WERI-Rb-1 (cell line): ENCODE results near the gene TAOK3.

Experiments used
- DNase-seq: peaks from one replicate; pipeline ENCODE4 v3.0.0-alpha.2; 2020
- H3K27ac ChIP-seq: fragments of 250-450 bp; sonication (Bioruptor Pico); 2 replicates; pipeline ENCODE4 v1.5.1; 2020; ENCODE audit warnings: mild to moderate bottlenecking, moderate library complexity
- H3K27me3 ChIP-seq: fragments of 250-450 bp; sonication (Bioruptor Pico); 2 replicates; pipeline ENCODE4 v1.5.1; 2021; ENCODE audit warnings: mild to moderate bottlenecking, low read depth, moderate library complexity; ENCODE audit not compliant: insufficient read depth, severe bottlenecking
- H3K36me3 ChIP-seq: fragments of 250-450 bp; sonication (Bioruptor Pico); 2 replicates; pipeline ENCODE4 v1.5.1; 2020; ENCODE audit warnings: mild to moderate bottlenecking, moderate library complexity
- H3K4me3 ChIP-seq: 2 replicates; pipeline ENCODE4 v1.5.1; 2011; ENCODE audit warnings: low read depth, mild to moderate bottlenecking, control low read depth, low read length
- H3K9me3 ChIP-seq: fragments of 250-450 bp; sonication (Bioruptor Pico); 2 replicates; pipeline ENCODE4 v1.5.1; 2021; ENCODE audit warnings: mild to moderate bottlenecking, moderate library complexity; ENCODE audit not compliant: severe bottlenecking
- TF ChIP-seq, protein P1 (sequence below): IDR thresholded peaks from 2 replicates; pipeline ENCODE4 v1.5.1; 2011; ENCODE audit warnings: low read depth, mild to moderate bottlenecking, control low read depth, inconsistent platforms, low read length

TAOK3 gene

GRCh38 chr12:118166946-118167345, 205.8 kb downstream of the TAOK3 start:
- Histone ChIP-seq H3K36me3 (peaks cover 3% of the 10 kb centered on the region), H3K27me3 (no peaks in the 10 kb centered on the region), H3K27ac (no peak overlapping the region), H3K4me3 (no peak overlapping the region), H3K9me3 (no peaks in the 10 kb centered on the region)
- DNase-seq: no peak
- TF ChIP-seq, protein P1, sequence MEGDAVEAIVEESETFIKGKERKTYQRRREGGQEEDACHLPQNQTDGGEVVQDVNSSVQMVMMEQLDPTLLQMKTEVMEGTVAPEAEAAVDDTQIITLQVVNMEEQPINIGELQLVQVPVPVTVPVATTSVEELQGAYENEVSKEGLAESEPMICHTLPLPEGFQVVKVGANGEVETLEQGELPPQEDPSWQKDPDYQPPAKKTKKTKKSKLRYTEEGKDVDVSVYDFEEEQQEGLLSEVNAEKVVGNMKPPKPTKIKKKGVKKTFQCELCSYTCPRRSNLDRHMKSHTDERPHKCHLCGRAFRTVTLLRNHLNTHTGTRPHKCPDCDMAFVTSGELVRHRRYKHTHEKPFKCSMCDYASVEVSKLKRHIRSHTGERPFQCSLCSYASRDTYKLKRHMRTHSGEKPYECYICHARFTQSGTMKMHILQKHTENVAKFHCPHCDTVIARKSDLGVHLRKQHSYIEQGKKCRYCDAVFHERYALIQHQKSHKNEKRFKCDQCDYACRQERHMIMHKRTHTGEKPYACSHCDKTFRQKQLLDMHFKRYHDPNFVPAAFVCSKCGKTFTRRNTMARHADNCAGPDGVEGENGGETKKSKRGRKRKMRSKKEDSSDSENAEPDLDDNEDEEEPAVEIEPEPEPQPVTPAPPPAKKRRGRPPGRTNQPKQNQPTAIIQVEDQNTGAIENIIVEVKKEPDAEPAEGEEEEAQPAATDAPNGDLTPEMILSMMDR: no peak

GRCh38 chr12:118164798-118165486, 207.8 kb downstream of the TAOK3 start:
- DNase-seq: peak; percentile 41
- H3K27ac ChIP-seq: no peak overlapping the region
- H3K27me3 ChIP-seq: no peaks in the 10 kb centered on the region
- H3K36me3 ChIP-seq: peaks cover 7% of the 10 kb centered on the region
- no peaks in the 10 kb centered on the region for H3K9me3 ChIP-seq
- H3K4me3 ChIP-seq: no peak overlapping the region
- TF ChIP-seq, protein P1: peak; percentile 49

DNA sequence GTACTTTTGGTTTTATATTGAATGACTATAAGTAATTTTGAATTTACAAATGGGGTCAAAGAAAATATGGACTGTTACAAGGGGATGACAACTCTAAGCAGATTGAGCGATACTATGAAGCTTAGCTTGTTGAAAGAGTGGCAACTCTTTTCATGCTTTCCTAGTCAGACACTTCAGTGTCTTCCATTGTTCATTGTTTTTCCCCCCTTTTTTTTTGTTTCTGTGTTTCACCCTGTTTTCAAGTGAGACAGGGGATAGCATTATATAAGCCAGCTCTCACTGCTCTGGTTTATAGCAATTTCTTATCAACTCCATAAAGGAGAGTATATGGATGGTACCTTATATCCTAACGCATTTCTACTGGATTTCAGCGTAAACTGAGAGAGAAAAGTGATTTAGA, 212.2 kb downstream of the TAOK3 start:
- Histone ChIP-seq H3K4me3 (no peak overlapping the region), H3K36me3 (peaks cover 11% of the 10 kb centered on the region), H3K27ac (no peak overlapping the region), H3K9me3 (no peaks in the 10 kb centered on the region), H3K27me3 (no peaks in the 10 kb centered on the region)
- DNase-seq: no peak
- TF ChIP-seq, protein P1: no peak

GRCh38 chr12:118151755-118152154, 221.0 kb downstream of the TAOK3 start:
- Histone ChIP-seq H3K27me3 (no peaks in the 10 kb centered on the region), H3K9me3 (no peaks in the 10 kb centered on the region), H3K36me3 (no peaks in the 10 kb centered on the region), H3K27ac (no peak overlapping the region), H3K4me3 (no peak overlapping the region)
- DNase-seq: no peak
- TF ChIP-seq, protein P1: no peak

DNA sequence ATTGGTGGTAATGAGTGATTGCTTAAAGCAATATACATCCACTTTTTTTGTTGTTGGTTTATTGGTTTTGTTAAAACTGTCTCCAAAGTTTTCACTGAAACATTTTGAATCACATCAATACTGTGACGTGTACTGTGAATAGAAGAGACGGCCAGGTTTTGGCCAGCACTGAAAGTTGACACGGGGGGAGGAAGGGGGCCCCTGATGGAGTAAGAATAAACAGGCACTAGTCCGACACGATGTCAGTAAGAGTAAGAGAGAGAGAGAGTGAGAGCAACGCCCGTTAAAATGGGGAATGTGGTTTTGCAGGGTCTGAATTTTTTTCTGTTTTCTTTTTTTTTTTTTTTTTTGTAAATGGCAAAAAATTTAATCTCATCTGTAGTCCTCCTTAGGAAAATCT, 222.1 kb downstream of the TAOK3 start:
- TF ChIP-seq, protein P1: no peak
- Histone ChIP-seq H3K4me3 (no peak overlapping the region), H3K27me3 (no peaks in the 10 kb centered on the region), H3K27ac (no peak overlapping the region), H3K9me3 (no peaks in the 10 kb centered on the region), H3K36me3 (no peaks in the 10 kb centered on the region)
- no peak for DNase-seq

GRCh38 chr12:118148287-118148686, 224.4 kb downstream of the TAOK3 start:
- Histone ChIP-seq H3K27me3 (no peaks in the 10 kb centered on the region), H3K9me3 (no peaks in the 10 kb centered on the region), H3K4me3 (no peak overlapping the region), H3K36me3 (no peaks in the 10 kb centered on the region), H3K27ac (no peak overlapping the region)
- TF ChIP-seq, protein P1: no peak
- no peak for DNase-seq
